GM12878 (cell line): ENCODE measurements around the gene MOAP1. TPM values are rescaled to one million over a fixed set of nuclear protein-coding genes. Genes with fewer than 3 reads are reported as not detected.

ENCODE experiments used
- ATAC-seq: fragments of 200-7000 bp; cut with Tn5 transposase; 3 replicates; pipeline ENCODE4 v1.9.1; 2020; ENCODE audit warnings: mild to moderate bottlenecking, moderate library complexity
- BruUV-seq: library from RNA; stranded (reverse); fragments of 400-500 nt; replicated peaks from 2 replicates; lab custom pipeline; 2021; lab: Mats Ljungman, UMichigan
- CTCF ChIA-PET: fragments of 300-600 bp; sonication (Branson Sonifier 250); formaldehyde crosslinking; extraction: SDS; loops from one replicate; lab custom pipeline; 2021; ENCODE audit warnings: inconsistent platforms; lab: Yijun Ruan, JAX
- POLR2A ChIA-PET: fragments of 350-600 bp; formaldehyde crosslinking; extraction: SDS; loops from one replicate; lab custom pipeline; 2021; ENCODE audit warnings: inconsistent platforms; lab: Charles Lee
- RAD21 ChIA-PET: fragments of 300-600 bp; sonication (Branson Sonifier 250); formaldehyde crosslinking; loops from one replicate; lab custom pipeline; 2023; ENCODE audit warnings: antibody characterized with exemption; ENCODE audit not compliant: unreplicated experiment; lab: Charles Lee
- SMC1A ChIA-PET: fragments of 300-600 bp; sonication (Branson Sonifier 250); formaldehyde crosslinking; loops from one replicate; lab custom pipeline; 2023; ENCODE audit not compliant: unreplicated experiment, uncharacterized antibody; lab: Charles Lee
- DNase-seq: peaks from one replicate; pipeline ENCODE4 v3.0.0-alpha.2; 2011; ENCODE audit warnings: low read depth, low spot score
- FAIRE-seq: peaks from 3 replicates; lab custom pipeline; 2011; peaks lifted over from hg19 to GRCh38; lab: Jason Lieb, UNC
- H2AFZ ChIP-seq: 2 replicates; pipeline ENCODE4 v1.6.0; 2011; ENCODE audit warnings: low read depth, low read length, control low read depth; ENCODE audit not compliant: control insufficient read depth
- H3K27ac ChIP-seq: 2 replicates; pipeline ENCODE4 v1.5.1; 2011; ENCODE audit warnings: control low read depth; ENCODE audit not compliant: control insufficient read depth, insufficient read depth
- H3K27me3 ChIP-seq, 2 experiments: replicated peaks in 1 of 2; 2 replicates each; pipeline versions ENCODE4 v1.6.0 to v1.6.1; 2011; ENCODE audit warnings: low read length in 1 of 2; ENCODE audit not compliant: control insufficient read depth in 2 of 2, insufficient read depth in 2 of 2
- H3K36me3 ChIP-seq, 2 experiments: 2 replicates each; pipeline ENCODE4 v1.5.1; 2011; ENCODE audit warnings: low read length in 1 of 2; ENCODE audit not compliant: control insufficient read depth in 2 of 2, insufficient read depth in 2 of 2
- H3K4me1 ChIP-seq: 2 replicates; pipeline ENCODE4 v1.6.1; 2011; ENCODE audit warnings: mild to moderate bottlenecking, low read length, moderate library complexity, mixed read lengths; ENCODE audit not compliant: control insufficient read depth, insufficient read depth
- H3K4me2 ChIP-seq: 2 replicates; pipeline ENCODE4 v1.6.0; 2011; ENCODE audit warnings: control low read depth; ENCODE audit not compliant: control insufficient read depth, insufficient read depth
- H3K4me3 ChIP-seq: fragments of 200-600 bp; sonication (generic); 2 replicates; pipeline ENCODE4 v1.5.1; 2016
- H3K79me2 ChIP-seq: 2 replicates; pipeline ENCODE4 v1.6.0; 2011; ENCODE audit warnings: low read length; ENCODE audit not compliant: control insufficient read depth, insufficient read depth
- H3K9ac ChIP-seq: 2 replicates; pipeline ENCODE4 v1.8.0; 2011; ENCODE audit warnings: low read length, control low read depth, mixed read lengths; ENCODE audit not compliant: control insufficient read depth, insufficient read depth
- H3K9me3 ChIP-seq: replicated peaks from 3 replicates; pipeline ENCODE4 v1.5.1; 2011; ENCODE audit warnings: mild to moderate bottlenecking, low read length; ENCODE audit not compliant: control insufficient read depth, insufficient read depth
- H4K20me1 ChIP-seq: 2 replicates; pipeline ENCODE4 v1.6.0; 2011; ENCODE audit not compliant: control insufficient read depth, insufficient read depth
- CBX3 ChIP-seq: fragments of 200-600 bp; sonication (generic); IDR thresholded peaks from 2 replicates; pipeline ENCODE4 v1.6.1; 2016; ENCODE audit warnings: low read depth, borderline replicate concordance
- FOXK2 ChIP-seq: fragments of 450-650 bp; IDR thresholded peaks from 2 replicates; pipeline ENCODE4 v1.6.1; 2017; ENCODE audit warnings: mild to moderate bottlenecking, moderate library complexity
- PML ChIP-seq: IDR thresholded peaks from 2 replicates; pipeline ENCODE4 v1.6.1; 2012; ENCODE audit warnings: low read length, inconsistent platforms
- ZSCAN29 ChIP-seq: fragments of 450-650 bp; IDR thresholded peaks from 2 replicates; pipeline ENCODE4 v1.6.1; 2017; ENCODE audit warnings: mild to moderate bottlenecking, moderate library complexity
- WGBS: methylation state at CpG from one replicate; pipeline ENCODE4 v1.1.6; 2016; ENCODE audit warnings: low lambda C conversion rate; ENCODE audit not compliant: insufficient replicate concordance, insufficient coverage; ENCODE audit errors: missing lambda C conversion rate; 5-methylcytosine and 5-hydroxymethylcytosine counted together
- in situ Hi-C: fragments of 300-500 bp; cut with MboI; formaldehyde crosslinking; loops from 9 replicates; pipeline ENCODE4 v1.14.3; 2018; ENCODE audit warnings: mixed read lengths
- intact Hi-C: fragments of 100-400 bp; cut with micrococcal nuclease; formaldehyde crosslinking; loops from one replicate; pipeline ENCODE4 v1.14.2; 2022; ENCODE audit not compliant: unreplicated experiment
- polyA plus RNA-seq, 11 experiments: library from polyadenylated mRNA; depleted of rRNA in 4 of 11; unstranded in 6 of 11; stranded (reverse) in 5 of 11; fragments of >200 nt; fragmentation: Nextera tagmentation in 4 of 11; fragmentation: Illumina TruSeq in 1 of 11; extraction: Ambion mirVana in 4 of 11; extraction: Trizol in 1 of 11; gene quantifications; 1 replicate in 1 of 11; 2 replicates in 10 of 11; pipeline versions ENCODE4 v1.2.1 to v1.2.3, GENCODE V29; 2011 to 2016; ENCODE audit warnings: inconsistent platforms in 2 of 11, missing spikeins in 2 of 11, low read depth in 1 of 11
- total RNA-seq, 4 experiments: library from RNA; depleted of rRNA in 3 of 4; stranded (reverse); fragments of >200 nt in 3 of 4; fragmentation: Illumina TruSeq in 1 of 4; extraction: Trizol in 1 of 4; gene quantifications; 2 replicates each; pipeline versions ENCODE4 v1.2.1 to v1.2.3, GENCODE V29; 2013 to 2021
- TF ChIP-seq, protein P1 (sequence below): IDR thresholded peaks from 2 replicates; pipeline ENCODE4 v1.6.1; 2011; ENCODE audit warnings: borderline replicate concordance, low read depth, mild to moderate bottlenecking, moderate library complexity, mixed read lengths, low read length; ENCODE audit not compliant: insufficient read depth; ENCODE audit errors: extremely low read length
- TF ChIP-seq, protein P2 (sequence below): IDR thresholded peaks from 2 replicates; pipeline ENCODE4 v1.6.1; 2012; ENCODE audit warnings: low read depth, low read length, improper control_type of control experiment
- TF ChIP-seq, protein P3 (sequence below): IDR thresholded peaks from 2 replicates; pipeline ENCODE4 v1.6.1; 2012; ENCODE audit warnings: low read depth, low read length, improper control_type of control experiment
- TF ChIP-seq, protein P4 (sequence below): IDR thresholded peaks from 2 replicates; pipeline ENCODE4 v1.6.1; 2011; ENCODE audit warnings: borderline replicate concordance, low read depth, mild to moderate bottlenecking, moderate library complexity, low read length; ENCODE audit not compliant: insufficient read depth, poor library complexity, severe bottlenecking

The MOAP1 gene
- total and polyA plus RNA-seq, 10 of the 15 experiments (the other 5 are each of a cell fraction or from before 2014, with no cell fraction given), result 3.1 to 51.9 (median 11.4) TPM

DNA sequence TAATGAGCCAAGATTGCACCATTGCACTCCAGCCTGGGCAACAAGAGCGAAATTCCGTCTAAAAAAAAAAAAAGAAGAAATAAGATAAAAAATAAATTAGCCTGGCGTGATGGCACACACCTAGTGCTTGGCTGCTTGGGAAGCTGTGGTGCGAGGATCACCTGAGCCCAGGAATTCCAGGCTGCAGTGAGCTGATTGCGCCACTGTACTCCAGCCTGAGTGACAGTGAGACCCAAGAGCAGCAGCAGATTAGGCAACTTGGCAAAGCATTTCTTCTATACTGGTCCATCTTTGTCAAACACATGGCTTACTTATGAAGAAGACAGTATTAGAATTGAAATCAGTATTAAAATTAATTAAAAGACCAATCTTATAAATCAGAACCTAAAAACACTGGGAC, 15.9 kb upstream of the MOAP1 start:
- Histone ChIP-seq H3K9me3 (no peaks in the 10 kb centered on the region), H3K4me1 (no peaks in the 10 kb centered on the region), H3K4me2 (no peak overlapping the region), H4K20me1 (no peaks in the 10 kb centered on the region), H3K27ac (no peak overlapping the region), H3K27me3 (no peaks in the 10 kb centered on the region), H3K79me2 (peaks cover 20% of the 10 kb centered on the region), H3K9ac (no peak overlapping the region), H3K4me3 (no peak overlapping the region), H2AFZ (no peak overlapping the region), H3K36me3 (no peaks in the 10 kb centered on the region; a peak in 1 of 4 replicates)
- CTCF ChIA-PET, result no interaction called here
- SMC1A ChIA-PET, result no interaction called here
- TF ChIP-seq CBX3 (no peak), PML (no peak), ZSCAN29 (no peak), FOXK2 (no peak)
- TF ChIP-seq, protein P1, sequence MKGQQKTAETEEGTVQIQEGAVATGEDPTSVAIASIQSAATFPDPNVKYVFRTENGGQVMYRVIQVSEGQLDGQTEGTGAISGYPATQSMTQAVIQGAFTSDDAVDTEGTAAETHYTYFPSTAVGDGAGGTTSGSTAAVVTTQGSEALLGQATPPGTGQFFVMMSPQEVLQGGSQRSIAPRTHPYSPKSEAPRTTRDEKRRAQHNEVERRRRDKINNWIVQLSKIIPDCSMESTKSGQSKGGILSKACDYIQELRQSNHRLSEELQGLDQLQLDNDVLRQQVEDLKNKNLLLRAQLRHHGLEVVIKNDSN, result no peak
- TF ChIP-seq, protein P2, sequence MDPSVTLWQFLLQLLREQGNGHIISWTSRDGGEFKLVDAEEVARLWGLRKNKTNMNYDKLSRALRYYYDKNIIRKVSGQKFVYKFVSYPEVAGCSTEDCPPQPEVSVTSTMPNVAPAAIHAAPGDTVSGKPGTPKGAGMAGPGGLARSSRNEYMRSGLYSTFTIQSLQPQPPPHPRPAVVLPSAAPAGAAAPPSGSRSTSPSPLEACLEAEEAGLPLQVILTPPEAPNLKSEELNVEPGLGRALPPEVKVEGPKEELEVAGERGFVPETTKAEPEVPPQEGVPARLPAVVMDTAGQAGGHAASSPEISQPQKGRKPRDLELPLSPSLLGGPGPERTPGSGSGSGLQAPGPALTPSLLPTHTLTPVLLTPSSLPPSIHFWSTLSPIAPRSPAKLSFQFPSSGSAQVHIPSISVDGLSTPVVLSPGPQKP, result no peak
- TF ChIP-seq, protein P3, sequence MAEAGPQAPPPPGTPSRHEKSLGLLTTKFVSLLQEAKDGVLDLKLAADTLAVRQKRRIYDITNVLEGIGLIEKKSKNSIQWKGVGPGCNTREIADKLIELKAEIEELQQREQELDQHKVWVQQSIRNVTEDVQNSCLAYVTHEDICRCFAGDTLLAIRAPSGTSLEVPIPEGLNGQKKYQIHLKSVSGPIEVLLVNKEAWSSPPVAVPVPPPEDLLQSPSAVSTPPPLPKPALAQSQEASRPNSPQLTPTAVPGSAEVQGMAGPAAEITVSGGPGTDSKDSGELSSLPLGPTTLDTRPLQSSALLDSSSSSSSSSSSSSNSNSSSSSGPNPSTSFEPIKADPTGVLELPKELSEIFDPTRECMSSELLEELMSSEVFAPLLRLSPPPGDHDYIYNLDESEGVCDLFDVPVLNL, result no peak
- TF ChIP-seq, protein P4, sequence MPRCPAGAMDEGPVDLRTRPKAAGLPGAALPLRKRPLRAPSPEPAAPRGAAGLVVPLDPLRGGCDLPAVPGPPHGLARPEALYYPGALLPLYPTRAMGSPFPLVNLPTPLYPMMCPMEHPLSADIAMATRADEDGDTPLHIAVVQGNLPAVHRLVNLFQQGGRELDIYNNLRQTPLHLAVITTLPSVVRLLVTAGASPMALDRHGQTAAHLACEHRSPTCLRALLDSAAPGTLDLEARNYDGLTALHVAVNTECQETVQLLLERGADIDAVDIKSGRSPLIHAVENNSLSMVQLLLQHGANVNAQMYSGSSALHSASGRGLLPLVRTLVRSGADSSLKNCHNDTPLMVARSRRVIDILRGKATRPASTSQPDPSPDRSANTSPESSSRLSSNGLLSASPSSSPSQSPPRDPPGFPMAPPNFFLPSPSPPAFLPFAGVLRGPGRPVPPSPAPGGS, result no peak
- FAIRE-seq (no peak), ATAC-seq (no peak), DNase-seq (no peak)
- POLR2A ChIA-PET, result no interaction called here
- in situ Hi-C loops (no loop called here), intact Hi-C loops (no loop called here)
- WGBS, result over 99% methylated on average over 5 of the region's 5 CpGs
- no TSS peak for BruUV-seq
- RAD21 ChIA-PET, result no interaction called here
